Tibial nerve (tissue), 4 donors: ENCODE data around the gene ASMTL. TPM values are rescaled to one million over a fixed set of nuclear protein-coding genes. Genes with fewer than 3 reads are reported as not detected.

Experiments
- DNase-seq, 2 donors: peaks; one replicate each; pipeline ENCODE4 v3.0.0-alpha.2; 2019; ENCODE audit warnings: low spot score in 2 of 2
- H3K27ac ChIP-seq, 4 donors: fragments of 200-600 bp; sonication (generic) in 3 of 4; one replicate each; pipeline ENCODE4 v1.5.1; 2017 to 2019; ENCODE audit warnings: mild to moderate bottlenecking in 1 of 4
- H3K27me3 ChIP-seq, 2 donors: fragments of 200-600 bp; sonication (generic) in 1 of 2; one replicate each; pipeline versions ENCODE4 v1.5.1 to v1.6.0; 2017 to 2019
- H3K36me3 ChIP-seq, 3 donors: fragments of 200-600 bp; sonication (generic); one replicate each; pipeline ENCODE4 v1.5.1; 2018 to 2019
- H3K4me1 ChIP-seq, 4 donors: fragments of 200-600 bp; sonication (generic) in 3 of 4; one replicate each; pipeline ENCODE4 v1.5.1; 2017 to 2019
- H3K4me3 ChIP-seq, 4 donors: fragments of 200-600 bp; sonication (generic) in 3 of 4; one replicate each; pipeline ENCODE4 v1.5.1; 2017 to 2019; ENCODE audit warnings: mild to moderate bottlenecking in 1 of 4, moderate library complexity in 1 of 4
- H3K9me3 ChIP-seq, 4 donors: fragments of 200-600 bp; sonication (generic) in 3 of 4; one replicate each; pipeline ENCODE4 v1.5.1; 2017 to 2019
- CTCF ChIP-seq, 5 experiments: fragments of 200-600 bp in 3 of 5; fragments of 450-650 bp in 2 of 5; sonication (generic) in 3 of 5; IDR thresholded peaks; one replicate each; pipeline ENCODE4 v1.5.1; 2016 to 2019; ENCODE audit warnings: antibody characterized with exemption in 5 of 5, mild to moderate bottlenecking in 3 of 5, moderate library complexity in 2 of 5
- EP300 ChIP-seq, 2 donors: sonication (generic); formaldehyde crosslinking; IDR thresholded peaks; one replicate each; pipeline ENCODE4 v1.6.1; 2017; ENCODE audit warnings: antibody characterized with exemption in 2 of 2, mild to moderate bottlenecking in 1 of 2
- POLR2A ChIP-seq, 2 donors: fragments of 450-650 bp; IDR thresholded peaks; one replicate each; pipeline ENCODE4 v1.6.1; 2017; ENCODE audit warnings: antibody characterized with exemption in 2 of 2, mild to moderate bottlenecking in 2 of 2, moderate library complexity in 2 of 2
- whole genome bisulfite sequencing, 2 donors: methylation state at CpG; one replicate each; pipeline ENCODE4 v1.1.5; 2018; 5-methylcytosine and 5-hydroxymethylcytosine counted together
- total RNA-seq, 4 donors: library from RNA; depleted of rRNA; stranded (reverse); fragments of >200 nt; gene quantifications; one replicate each; pipeline ENCODE4 v1.1.0, GENCODE V29; 2016

The ASMTL gene
- total RNA-seq, 4 donors from 2014 or later = 25.1 to 47.2 (median 43.3) TPM

GRCh38 chrX:1424147-1424851, 28.4 kb downstream of the ASMTL start:
- no peaks in the 10 kb centered on the region for H3K27me3 ChIP-seq
- no peak for DNase-seq
- H3K9me3 ChIP-seq = peaks cover 0 to 18% (median 4%) of the 10 kb centered on the region in 4 donors
- H3K4me1 ChIP-seq = no peaks in the 10 kb centered on the region
- peaks cover 3 to 84% (median 18%) of the 10 kb centered on the region in 3 donors for H3K36me3 ChIP-seq
- 76 to 84% methylated on average over 9 of the region's 9 CpGs for WGBS, 2 donors
- H3K27ac ChIP-seq = no peak overlapping the region
- TF ChIP-seq POLR2A (IDR thresholded peaks at IDR 0.05) = no peak
- TF ChIP-seq CTCF (IDR thresholded peaks at IDR 0.05) = no peak
- no peak for TF ChIP-seq EP300 (IDR thresholded peaks at IDR 0.05)
- no peak overlapping the region for H3K4me3 ChIP-seq

GRCh38 chrX:1423215-1423614, 29.5 kb downstream of the ASMTL start:
- Histone ChIP-seq H3K4me1 (no peaks in the 10 kb centered on the region), H3K36me3 (peaks cover 5 to 89% (median 18%) of the 10 kb centered on the region in 3 donors), H3K27me3 (no peaks in the 10 kb centered on the region), H3K9me3 (peaks cover 0 to 25% (median 4%) of the 10 kb centered on the region in 4 donors), H3K4me3 (no peak overlapping the region), H3K27ac (no peak overlapping the region)
- WGBS, 2 donors = 48 to 73% methylated on average over 2 of the region's 2 CpGs
- DNase-seq = no peak
- no peak for TF ChIP-seq CTCF (IDR thresholded peaks at IDR 0.05)
- TF ChIP-seq EP300 (IDR thresholded peaks at IDR 0.05) = no peak
- no peak for TF ChIP-seq POLR2A (IDR thresholded peaks at IDR 0.05)

GRCh38 chrX:1422135-1422465, 30.6 kb downstream of the ASMTL start:
- DNase-seq = no peak
- peaks cover 0 to 27% (median 4%) of the 10 kb centered on the region in 4 donors for H3K9me3 ChIP-seq
- no peak overlapping the region for H3K4me3 ChIP-seq
- TF ChIP-seq CTCF (IDR thresholded peaks at IDR 0.05) (no peak), EP300 (IDR thresholded peaks at IDR 0.05) (no peak), POLR2A (IDR thresholded peaks at IDR 0.05) (no peak)
- 97 to 98% methylated on average over 4 of the region's 4 CpGs for WGBS, 2 donors
- no peak overlapping the region for H3K27ac ChIP-seq
- H3K27me3 ChIP-seq = no peaks in the 10 kb centered on the region
- peaks cover 5 to 88% (median 12%) of the 10 kb centered on the region in 3 donors for H3K36me3 ChIP-seq
- H3K4me1 ChIP-seq = no peaks in the 10 kb centered on the region

GRCh38 chrX:1421433-1422134, 31.1 kb downstream of the ASMTL start:
- Histone ChIP-seq H3K27ac (no peak overlapping the region), H3K27me3 (no peaks in the 10 kb centered on the region), H3K9me3 (peaks cover 0 to 27% (median 4%) of the 10 kb centered on the region in 4 donors), H3K4me1 (no peaks in the 10 kb centered on the region), H3K36me3 (peaks cover 5 to 92% (median 12%) of the 10 kb centered on the region in 3 donors), H3K4me3 (no peak overlapping the region)
- WGBS, 2 donors = 98 to 99% methylated on average over 19 of the region's 19 CpGs
- TF ChIP-seq EP300 (IDR thresholded peaks at IDR 0.05) (no peak), CTCF (IDR thresholded peaks at IDR 0.05) (no peak), POLR2A (IDR thresholded peaks at IDR 0.05) (no peak)
- no peak for DNase-seq

- 74 to 77% methylated on average over 14 of the region's 14 CpGs for WGBS, 2 donors
- no peaks in the 10 kb centered on the region for H3K4me1 ChIP-seq
- TF ChIP-seq EP300 (IDR thresholded peaks at IDR 0.05) (no peak), POLR2A (IDR thresholded peaks at IDR 0.05) (no peak), CTCF (IDR thresholded peaks at IDR 0.05) (no peak)
- no peaks in the 10 kb centered on the region for H3K27me3 ChIP-seq
- no peak overlapping the region for H3K4me3 ChIP-seq
- no peak overlapping the region for H3K27ac ChIP-seq
- peaks cover 0 to 27% (median 4%) of the 10 kb centered on the region in 4 donors for H3K9me3 ChIP-seq
- no peak for DNase-seq
- H3K36me3 ChIP-seq = peaks cover 5 to 92% (median 12%) of the 10 kb centered on the region in 3 donors
Measured at GRCh38 chrX:1420371-1420770, 32.3 kb downstream of the ASMTL start.
